SK-N-SH treated with all-trans-retinoic acid at 6 μM for 48 hours (cell line): Measurements from ENCODE around the gene DDX19B.

Source experiments
- TCF4 ChIP-seq: fragments of 250-450 bp; sonication (Bioruptor Pico); IDR thresholded peaks from 2 replicates; pipeline ENCODE4 v1.8.0; 2021; ENCODE audit warnings: mild to moderate bottlenecking, moderate library complexity, borderline replicate concordance
- ZC3H10 ChIP-seq: fragments of 250-450 bp; sonication (Bioruptor Pico); IDR thresholded peaks from 2 replicates; pipeline ENCODE4 v1.5.1; 2021; ENCODE audit warnings: mild to moderate bottlenecking, moderate library complexity
- ZFP3 ChIP-seq: fragments of 250-450 bp; sonication (Bioruptor Pico); IDR thresholded peaks from 2 replicates; pipeline ENCODE4 v1.5.0; 2020; ENCODE audit warnings: mild to moderate bottlenecking, moderate library complexity
- TF ChIP-seq, protein P1 (sequence below): fragments of 250-450 bp; sonication (Bioruptor Pico); IDR thresholded peaks from 2 replicates; pipeline ENCODE4 v1.5.0; 2020; ENCODE audit warnings: mild to moderate bottlenecking, moderate library complexity

DNA sequence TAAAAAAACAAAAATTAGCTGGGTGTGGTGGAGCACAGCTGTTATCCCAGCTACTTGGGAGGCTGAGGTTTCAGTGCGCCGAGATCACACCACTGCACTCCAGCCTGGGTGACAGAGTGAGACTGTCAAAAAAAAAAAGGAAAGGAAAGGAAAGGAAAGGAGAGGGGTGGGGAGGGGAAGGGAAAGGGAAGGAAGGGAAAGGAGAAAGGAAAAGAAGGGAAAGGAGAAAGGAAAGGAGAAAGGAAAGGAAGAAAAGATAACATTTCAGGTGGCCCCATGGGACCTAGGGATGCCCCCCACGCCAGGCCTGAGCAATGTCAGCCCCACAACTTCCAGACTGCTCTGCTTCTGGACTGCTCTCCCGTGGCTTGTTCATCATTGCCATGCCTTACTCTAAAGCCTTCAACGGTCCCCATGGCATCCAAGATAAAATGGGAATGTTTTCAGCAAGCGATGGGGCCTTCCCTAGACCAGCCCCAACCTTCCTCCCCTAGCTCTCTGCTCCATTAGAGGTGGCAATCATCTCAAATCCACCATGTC, 84.5 kb downstream of the DDX19B start:
- TF ChIP-seq, protein P1, sequence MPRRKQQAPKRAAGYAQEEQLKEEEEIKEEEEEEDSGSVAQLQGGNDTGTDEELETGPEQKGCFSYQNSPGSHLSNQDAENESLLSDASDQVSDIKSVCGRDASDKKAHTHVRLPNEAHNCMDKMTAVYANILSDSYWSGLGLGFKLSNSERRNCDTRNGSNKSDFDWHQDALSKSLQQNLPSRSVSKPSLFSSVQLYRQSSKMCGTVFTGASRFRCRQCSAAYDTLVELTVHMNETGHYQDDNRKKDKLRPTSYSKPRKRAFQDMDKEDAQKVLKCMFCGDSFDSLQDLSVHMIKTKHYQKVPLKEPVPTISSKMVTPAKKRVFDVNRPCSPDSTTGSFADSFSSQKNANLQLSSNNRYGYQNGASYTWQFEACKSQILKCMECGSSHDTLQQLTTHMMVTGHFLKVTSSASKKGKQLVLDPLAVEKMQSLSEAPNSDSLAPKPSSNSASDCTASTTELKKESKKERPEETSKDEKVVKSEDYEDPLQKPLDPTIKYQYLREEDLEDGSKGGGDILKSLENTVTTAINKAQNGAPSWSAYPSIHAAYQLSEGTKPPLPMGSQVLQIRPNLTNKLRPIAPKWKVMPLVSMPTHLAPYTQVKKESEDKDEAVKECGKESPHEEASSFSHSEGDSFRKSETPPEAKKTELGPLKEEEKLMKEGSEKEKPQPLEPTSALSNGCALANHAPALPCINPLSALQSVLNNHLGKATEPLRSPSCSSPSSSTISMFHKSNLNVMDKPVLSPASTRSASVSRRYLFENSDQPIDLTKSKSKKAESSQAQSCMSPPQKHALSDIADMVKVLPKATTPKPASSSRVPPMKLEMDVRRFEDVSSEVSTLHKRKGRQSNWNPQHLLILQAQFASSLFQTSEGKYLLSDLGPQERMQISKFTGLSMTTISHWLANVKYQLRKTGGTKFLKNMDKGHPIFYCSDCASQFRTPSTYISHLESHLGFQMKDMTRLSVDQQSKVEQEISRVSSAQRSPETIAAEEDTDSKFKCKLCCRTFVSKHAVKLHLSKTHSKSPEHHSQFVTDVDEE = no peak
- TF ChIP-seq ZC3H10 (CRISPR knock-in tag) = no peak
- TF ChIP-seq TCF4 (CRISPR knock-in tag) = no peak
- TF ChIP-seq ZFP3 (CRISPR knock-in tag) = no peak
